Activated CD8-positive, alpha-beta memory T cell treated with anti-CD3 and anti-CD28 coated beads, Interleukin-2, amount 50 U/mL, for 48 hours (primary cell): Measurements from ENCODE around the gene SIPA1L3.

Source experiments
- DNase-seq: peaks from one replicate; pipeline ENCODE4 v3.0.0-alpha.2; 2020

Gene SIPA1L3

DNA sequence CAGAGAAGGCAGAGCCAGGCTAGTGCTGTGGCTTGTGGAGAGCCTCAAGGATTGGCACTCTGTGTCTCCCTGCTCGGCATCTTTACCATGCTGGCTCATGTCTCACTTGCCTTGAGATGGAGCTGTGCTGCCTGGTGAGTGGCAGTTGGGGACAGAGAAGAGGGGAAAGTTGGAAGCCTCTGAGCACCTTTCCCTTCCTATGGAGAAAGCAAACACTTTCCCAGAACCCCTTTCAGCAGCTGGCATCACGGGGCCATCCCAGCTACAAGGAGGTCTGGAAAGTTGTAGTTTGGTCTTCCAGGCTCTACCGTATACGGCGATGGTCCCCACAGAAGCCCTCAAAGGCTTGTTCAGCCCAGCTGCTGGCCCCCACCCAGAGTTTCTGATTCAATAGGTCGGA lies 258.3 kb downstream of the SIPA1L3 start:
- DNase-seq: no peak

DNA sequence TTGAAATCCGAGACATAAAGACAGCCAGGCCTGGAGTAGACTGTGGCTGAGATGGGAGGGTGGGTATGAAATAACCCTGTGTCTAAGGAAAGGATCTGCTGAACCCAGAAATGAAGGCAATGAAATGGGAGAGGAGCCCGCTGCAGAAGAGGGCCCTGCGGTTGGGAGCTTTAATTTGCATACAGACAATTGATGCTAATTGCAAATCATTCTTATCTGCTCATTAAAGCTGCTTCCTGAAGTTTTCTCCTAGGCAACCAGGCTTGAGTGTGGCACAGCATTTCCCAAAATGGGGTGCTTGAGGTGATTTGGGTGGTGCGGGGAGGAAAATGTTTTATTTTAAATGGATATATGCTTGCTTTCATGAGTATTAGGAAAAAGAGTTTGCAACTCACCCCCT lies 261.6 kb downstream of the SIPA1L3 start:
- DNase-seq: no peak

DNA sequence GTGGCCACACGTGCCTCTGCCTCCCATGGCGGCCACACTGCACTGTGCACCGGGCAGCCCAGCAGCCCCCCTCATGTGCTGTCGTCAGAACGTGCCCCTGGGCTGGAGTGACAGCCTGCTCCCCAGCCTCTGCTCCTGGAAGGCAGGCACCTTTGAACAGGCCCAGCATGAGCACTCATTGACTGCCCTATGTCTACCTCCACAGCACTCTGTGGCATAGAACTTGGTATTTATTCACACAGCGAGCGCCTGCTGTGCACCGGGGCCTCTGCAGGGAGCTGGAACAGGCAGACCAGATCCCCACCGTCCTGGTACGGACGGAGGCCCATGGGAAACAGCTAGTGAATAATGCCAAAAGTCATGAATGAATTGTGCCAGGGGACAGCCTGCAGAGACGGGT lies 263.3 kb downstream of the SIPA1L3 start:
- no peak for DNase-seq

- no peak for DNase-seq
Measured at GRCh38 chr19:38172001-38172400, 265.0 kb downstream of the SIPA1L3 start.

- DNase-seq: no peak
Measured at GRCh38 chr19:38173291-38174041, 266.5 kb downstream of the SIPA1L3 start.

- no peak for DNase-seq
Measured at GRCh38 chr19:38175422-38175821, 268.4 kb downstream of the SIPA1L3 start.

- DNase-seq: no peak
Measured at GRCh38 chr19:38180071-38180470, 273.1 kb downstream of the SIPA1L3 start.

DNA sequence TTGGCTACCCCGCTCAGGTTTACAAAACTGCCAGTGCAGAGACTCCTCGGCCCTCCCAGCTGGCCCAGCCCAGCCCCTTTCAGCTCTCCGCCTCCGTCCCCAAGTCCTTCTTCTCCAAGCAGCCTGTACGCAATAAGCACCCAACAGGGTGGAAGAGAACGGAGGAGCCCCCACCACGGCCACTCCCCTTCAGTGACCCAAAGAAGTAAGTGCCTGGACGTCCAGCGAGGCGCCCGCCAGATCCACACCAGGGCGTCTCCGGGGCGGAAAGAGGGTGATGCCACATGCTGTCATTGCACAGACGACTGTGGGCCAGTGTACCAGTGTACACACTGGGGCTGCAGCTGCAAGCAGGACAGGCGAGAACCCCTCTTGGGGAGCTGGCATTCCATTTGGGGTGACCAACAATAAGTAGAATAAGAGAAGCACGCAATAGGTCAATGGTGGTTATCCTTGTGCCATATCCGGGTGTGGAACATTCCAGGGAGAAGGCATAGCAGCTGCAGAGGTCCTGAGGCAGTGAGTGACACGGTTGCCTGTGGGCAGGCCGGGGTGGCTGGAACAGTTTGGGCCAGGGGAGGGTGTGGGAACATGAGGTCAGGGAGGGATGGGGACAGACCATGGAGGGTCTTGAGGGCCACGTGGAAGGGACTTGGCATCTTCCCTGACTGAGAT lies 275.7 kb downstream of the SIPA1L3 start:
- DNase-seq: no peak

DNA sequence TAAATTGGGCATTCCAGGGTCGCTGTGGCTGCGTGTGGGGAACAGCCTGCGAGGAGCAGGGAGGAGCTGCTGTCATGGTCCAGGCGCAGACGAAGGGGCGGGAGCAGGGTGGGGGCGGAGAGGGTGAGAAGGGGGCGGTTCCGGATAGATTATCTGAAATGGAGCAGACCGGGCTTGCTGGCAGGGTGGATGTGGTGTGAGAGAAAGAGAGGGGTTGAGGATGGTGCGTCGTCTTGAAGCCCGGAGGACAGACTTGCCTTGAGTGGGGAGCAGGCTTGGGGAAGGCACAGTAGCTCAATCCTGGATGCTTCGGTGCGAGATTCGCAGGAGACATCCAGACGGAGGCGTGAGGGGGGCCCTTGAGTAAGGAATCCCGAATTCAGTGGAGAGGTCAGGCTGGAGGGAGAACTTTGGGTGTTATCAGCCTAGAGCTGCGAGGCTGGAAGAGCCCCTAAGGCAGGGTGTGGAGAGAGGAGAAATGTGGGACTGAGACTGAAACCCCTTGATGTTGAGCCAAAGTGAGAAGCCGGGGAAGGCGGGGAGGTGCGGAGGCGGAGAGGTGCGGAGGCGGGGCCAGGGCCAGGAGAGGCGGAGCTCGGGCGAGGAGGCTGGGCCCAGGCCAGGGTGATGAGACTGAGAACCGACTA lies 276.4 kb downstream of the SIPA1L3 start:
- DNase-seq: no peak

GRCh38 chr19:38184815-38185214 lies 277.8 kb downstream of the SIPA1L3 start:
- no peak for DNase-seq

GRCh38 chr19:38185562-38185961 lies 278.6 kb downstream of the SIPA1L3 start:
- no peak for DNase-seq

DNA sequence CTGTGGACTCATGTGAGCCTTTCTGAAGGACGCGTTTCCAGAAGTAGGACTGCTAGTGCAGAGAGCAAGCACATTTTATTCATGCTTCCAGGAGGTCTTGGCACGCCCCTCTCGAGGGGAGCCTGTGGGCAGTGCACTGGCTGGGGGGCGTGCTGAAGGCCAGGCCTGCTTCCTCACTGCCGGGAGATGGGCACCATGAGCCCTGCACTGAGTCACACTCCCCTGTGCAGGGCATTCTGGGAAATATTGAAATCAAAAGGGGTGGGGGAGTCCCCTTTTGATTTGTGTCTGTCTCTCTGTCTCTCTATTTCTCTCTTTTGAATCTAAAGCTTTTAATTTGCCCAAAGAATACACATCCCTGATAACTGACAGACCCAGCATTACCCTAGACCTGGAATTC lies 283.1 kb downstream of the SIPA1L3 start:
- no peak for DNase-seq

DNA sequence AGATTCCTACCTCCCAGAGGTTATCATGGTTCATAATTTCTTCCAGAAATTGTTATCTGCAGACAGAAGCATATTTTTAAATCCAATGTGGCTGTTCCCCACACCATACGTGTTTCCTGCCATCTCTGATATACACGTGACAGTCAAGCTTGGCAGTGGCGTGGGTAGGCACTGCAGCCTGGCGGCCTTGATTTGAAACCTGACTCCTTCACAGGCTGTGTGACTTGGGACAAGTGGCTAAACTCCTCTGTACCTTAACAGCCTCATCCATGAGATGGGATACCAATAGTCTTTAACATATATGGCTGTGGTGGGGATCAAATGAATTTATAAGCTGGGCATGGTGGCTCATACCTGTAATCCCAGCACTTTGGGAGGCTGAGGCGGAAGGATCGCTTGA lies 283.8 kb downstream of the SIPA1L3 start:
- DNase-seq: no peak

DNA sequence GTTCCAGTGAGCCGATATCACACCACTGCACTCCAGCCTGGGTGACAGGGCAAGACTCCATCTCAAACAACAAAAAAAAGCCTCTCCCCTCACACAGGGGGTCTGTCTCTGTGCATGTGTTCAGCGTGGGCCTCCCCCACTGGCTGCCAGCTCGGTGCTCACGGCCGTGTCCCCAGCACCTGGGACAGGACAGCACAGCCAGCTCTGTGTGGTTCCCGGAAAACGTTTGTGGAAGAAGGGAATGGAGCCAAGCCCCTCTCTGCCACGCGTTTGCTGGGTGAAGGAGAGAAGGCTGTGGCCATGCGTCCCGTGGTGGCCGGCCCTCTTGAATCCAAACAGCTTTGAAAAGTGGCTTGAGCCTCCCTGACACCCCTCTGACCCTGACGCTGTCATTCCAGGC lies 284.7 kb downstream of the SIPA1L3 start:
- no peak for DNase-seq

DNA sequence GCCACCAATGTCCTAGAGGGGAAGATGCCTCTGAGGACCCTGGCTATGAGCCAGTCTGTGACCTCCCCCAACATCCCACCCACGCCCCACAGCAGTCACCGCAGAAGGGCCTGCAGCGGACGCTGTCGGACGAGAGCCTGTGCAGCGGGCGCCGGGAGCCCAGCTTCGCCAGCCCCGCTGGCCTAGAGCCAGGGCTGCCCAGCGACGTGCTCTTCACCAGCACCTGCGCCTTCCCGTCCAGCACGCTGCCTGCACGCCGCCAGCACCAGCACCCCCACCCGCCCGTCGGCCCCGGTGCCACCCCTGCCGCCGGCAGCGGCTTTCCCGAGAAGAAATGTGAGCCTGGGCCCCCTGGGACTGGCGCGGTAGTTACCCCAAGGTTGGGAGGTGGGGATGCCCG lies 286.4 kb downstream of the SIPA1L3 start:
- no peak for DNase-seq

- DNase-seq: no peak
Measured at GRCh38 chr19:38194061-38194701, 287.2 kb downstream of the SIPA1L3 start.

DNA sequence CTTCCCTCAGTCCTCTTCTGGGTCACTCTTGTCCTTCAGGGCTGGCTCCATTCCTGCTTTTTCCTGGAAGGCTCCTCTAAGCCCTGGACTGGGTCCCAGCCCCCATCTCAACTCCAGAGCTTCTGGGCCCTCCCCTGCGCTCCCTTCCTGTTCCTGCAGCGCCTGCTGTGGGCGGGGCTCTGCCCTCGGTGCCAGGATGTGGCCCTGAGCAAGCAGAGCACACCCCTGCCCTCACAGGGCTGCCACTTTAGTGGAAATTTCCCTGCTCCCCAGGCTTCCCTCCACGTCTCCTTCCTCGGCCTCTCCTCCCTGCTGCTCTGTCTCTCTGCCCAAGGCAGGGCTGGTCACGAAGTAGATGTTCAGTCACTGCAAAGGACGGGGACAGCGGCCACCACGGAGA lies 288.2 kb downstream of the SIPA1L3 start:
- DNase-seq: no peak

DNA sequence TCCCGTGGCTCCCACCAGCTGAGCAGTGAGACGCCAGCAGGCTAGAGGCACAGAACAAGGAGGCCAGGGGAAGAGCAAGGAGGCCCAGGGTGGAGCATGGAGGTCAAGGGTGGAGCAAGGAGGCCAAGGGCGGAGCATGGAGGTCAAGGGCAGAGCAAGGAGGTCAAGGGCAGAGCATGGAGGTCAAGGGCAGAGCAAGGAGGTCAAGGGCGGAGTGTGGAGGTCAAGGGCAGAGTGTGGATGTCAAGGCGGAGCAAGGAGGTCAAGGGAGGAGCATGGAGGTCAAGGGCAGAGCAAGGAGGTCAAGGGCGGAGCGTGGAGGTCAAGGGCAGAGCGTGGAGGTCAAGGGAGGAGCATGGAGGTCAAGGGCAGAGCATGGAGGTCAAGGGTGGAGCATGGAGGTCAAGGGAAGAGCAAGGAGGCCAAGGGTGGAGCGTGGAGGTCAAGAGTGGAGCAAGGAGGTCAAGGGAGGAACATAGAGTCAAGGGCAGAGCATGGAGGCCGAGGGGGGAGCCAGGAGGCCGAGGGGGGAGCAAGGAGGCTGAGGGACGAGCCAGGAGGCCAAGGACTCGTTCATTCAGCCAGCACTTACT lies 289.3 kb downstream of the SIPA1L3 start:
- DNase-seq: no peak

- DNase-seq: no peak
Measured at GRCh38 chr19:38196948-38197656, 290.1 kb downstream of the SIPA1L3 start.

GRCh38 chr19:38197937-38198704 lies 291.1 kb downstream of the SIPA1L3 start:
- DNase-seq: no peak

DNA sequence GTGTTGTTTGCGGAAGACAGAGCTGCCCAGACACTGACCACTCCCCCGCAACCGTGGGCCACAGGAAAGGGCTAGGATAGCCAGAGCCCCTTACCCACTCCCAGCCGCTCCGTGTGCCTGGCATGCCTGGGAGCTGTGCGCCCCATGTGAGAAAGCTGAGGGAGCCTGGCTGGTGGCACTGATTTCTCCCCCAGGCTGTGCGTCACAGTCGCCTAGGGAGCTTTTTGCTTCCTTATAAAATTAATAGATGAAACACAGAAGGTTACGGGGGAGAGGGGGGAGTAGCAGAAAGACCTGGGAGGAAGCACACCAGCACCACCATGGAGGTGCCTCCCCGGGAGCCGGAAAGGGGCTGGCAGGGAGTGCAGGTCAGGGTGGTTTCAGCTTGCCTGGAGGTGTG lies 292.3 kb downstream of the SIPA1L3 start:
- DNase-seq: no peak

- DNase-seq: no peak
Measured at GRCh38 chr19:38201731-38202130, 294.7 kb downstream of the SIPA1L3 start.
